Fibroblast of lung (primary cell): ENCODE measurements around the gene TBCK. TPM values are rescaled to one million over a fixed set of nuclear protein-coding genes. Genes with fewer than 3 reads are reported as not detected.

Source experiments
- DNase-seq, 2 donors: peaks; one replicate each; pipeline versions ENCODE4 v3.0.0 to v3.0.0-alpha.2; 2010; ENCODE audit warnings: low read depth in 2 of 2
- H2AFZ ChIP-seq: 2 replicates; pipeline ENCODE4 v1.5.1; 2012; ENCODE audit warnings: low read length, control low read depth, inconsistent platforms
- H3K27ac ChIP-seq: 2 replicates; pipeline ENCODE4 v1.5.1; 2011; ENCODE audit warnings: low read length, control low read depth; ENCODE audit not compliant: insufficient read depth
- H3K27me3 ChIP-seq: 2 replicates; pipeline ENCODE4 v1.5.1; 2011; ENCODE audit warnings: mild to moderate bottlenecking, low read length; ENCODE audit not compliant: control insufficient read depth, insufficient read depth
- H3K36me3 ChIP-seq: 2 replicates; pipeline ENCODE4 v1.5.1; 2011; ENCODE audit warnings: low read length; ENCODE audit not compliant: control insufficient read depth, insufficient read depth
- H3K4me1 ChIP-seq: 2 replicates; pipeline ENCODE4 v1.5.1; 2011; ENCODE audit warnings: low read length; ENCODE audit not compliant: control insufficient read depth, insufficient read depth; ENCODE audit errors: extremely low read depth
- H3K4me2 ChIP-seq: 2 replicates; pipeline ENCODE4 v1.5.1; 2011; ENCODE audit warnings: low read length, control low read depth; ENCODE audit not compliant: insufficient read depth; ENCODE audit errors: extremely low read depth
- H3K4me3 ChIP-seq, 4 experiments: fragments of 200-600 bp in 1 of 4; sonication (generic) in 1 of 4; replicated peaks in 1 of 4; 2 replicates each; pipeline ENCODE4 v1.5.1; 2011 to 2016; ENCODE audit warnings: low read length in 4 of 4, low read depth in 3 of 4, mild to moderate bottlenecking in 3 of 4, control low read depth in 2 of 4, inconsistent platforms in 1 of 4, mixed read lengths in 1 of 4; ENCODE audit not compliant: insufficient read depth in 1 of 4; ENCODE audit errors: control extremely low read depth in 1 of 4
- H3K79me2 ChIP-seq: 2 replicates; pipeline ENCODE4 v1.5.1; 2012; ENCODE audit warnings: mild to moderate bottlenecking, low read length, inconsistent platforms; ENCODE audit not compliant: control insufficient read depth, insufficient read depth
- H3K9ac ChIP-seq: 2 replicates; pipeline ENCODE4 v1.5.1; 2011; ENCODE audit warnings: mild to moderate bottlenecking, low read length, control low read depth; ENCODE audit not compliant: insufficient read depth
- H3K9me3 ChIP-seq: 2 replicates; pipeline ENCODE4 v1.5.1; 2012; ENCODE audit warnings: low read depth, low read length; ENCODE audit not compliant: control insufficient read depth, insufficient read depth
- H4K20me1 ChIP-seq: 2 replicates; pipeline ENCODE4 v1.5.1; 2011; ENCODE audit warnings: low read length; ENCODE audit not compliant: control insufficient read depth, insufficient read depth; ENCODE audit errors: extremely low read depth
- CTCF ChIP-seq, 2 donors: IDR thresholded peaks in 1 of 2; conservative IDR thresholded peaks in 1 of 2; 1 replicate in 1 of 2; 2 replicates in 1 of 2; pipeline ENCODE4 v1.5.1; 2011 to 2012; ENCODE audit warnings: low read length in 2 of 2, control low read depth in 1 of 2, inconsistent platforms in 1 of 2, low read depth in 1 of 2, mild to moderate bottlenecking in 1 of 2
- EZH2 ChIP-seq: IDR thresholded peaks from 2 replicates; pipeline ENCODE4 v1.5.1; 2012; ENCODE audit warnings: low read length, control low read depth, mild to moderate bottlenecking; ENCODE audit errors: missing control alignments
- polyA plus RNA-seq, 2 donors: library from polyadenylated mRNA; depleted of rRNA in 1 of 2; stranded (reverse) in 1 of 2; unstranded in 1 of 2; fragments of >200 nt; gene quantifications; 2 replicates each; pipeline ENCODE4 v1.2.1, GENCODE V29; 2011 to 2012; ENCODE audit warnings: missing spikeins in 1 of 2
- total RNA-seq: library from RNA; depleted of rRNA; stranded (reverse); fragments of >200 nt; gene quantifications from 2 replicates; pipeline ENCODE4 v1.2.1, GENCODE V29; 2014

TBCK gene
- total and polyA plus RNA-seq, 2 donors (not counting 1 experiment from before 2014, with no cell fraction given) = 29.0 to 69.9 TPM

GRCh38 chr4:106255195-106255594 lies 60.8 kb downstream of the TBCK start:
- no peak overlapping the region for H3K4me3 ChIP-seq
- no peak overlapping the region for H3K4me2 ChIP-seq
- no peak overlapping the region for H3K9ac ChIP-seq
- no peaks in the 10 kb centered on the region for H3K27me3 ChIP-seq
- no peaks in the 10 kb centered on the region for H3K9me3 ChIP-seq
- H3K36me3 ChIP-seq = no peaks in the 10 kb centered on the region
- no peak overlapping the region for H2AFZ ChIP-seq
- H3K4me1 ChIP-seq = no peaks in the 10 kb centered on the region
- H3K79me2 ChIP-seq = no peaks in the 10 kb centered on the region
- no peak for DNase-seq
- H4K20me1 ChIP-seq = no peaks in the 10 kb centered on the region
- TF ChIP-seq EZH2 = no peak
- TF ChIP-seq CTCF (conservative IDR thresholded peaks at IDR 0.05 in 1 of 2, IDR thresholded peaks at IDR 0.05 in 1 of 2; ENCODE audit: low read depth in 1 of 2, low read length in 2 of 2) = no peak
- no peak overlapping the region for H3K27ac ChIP-seq

DNA sequence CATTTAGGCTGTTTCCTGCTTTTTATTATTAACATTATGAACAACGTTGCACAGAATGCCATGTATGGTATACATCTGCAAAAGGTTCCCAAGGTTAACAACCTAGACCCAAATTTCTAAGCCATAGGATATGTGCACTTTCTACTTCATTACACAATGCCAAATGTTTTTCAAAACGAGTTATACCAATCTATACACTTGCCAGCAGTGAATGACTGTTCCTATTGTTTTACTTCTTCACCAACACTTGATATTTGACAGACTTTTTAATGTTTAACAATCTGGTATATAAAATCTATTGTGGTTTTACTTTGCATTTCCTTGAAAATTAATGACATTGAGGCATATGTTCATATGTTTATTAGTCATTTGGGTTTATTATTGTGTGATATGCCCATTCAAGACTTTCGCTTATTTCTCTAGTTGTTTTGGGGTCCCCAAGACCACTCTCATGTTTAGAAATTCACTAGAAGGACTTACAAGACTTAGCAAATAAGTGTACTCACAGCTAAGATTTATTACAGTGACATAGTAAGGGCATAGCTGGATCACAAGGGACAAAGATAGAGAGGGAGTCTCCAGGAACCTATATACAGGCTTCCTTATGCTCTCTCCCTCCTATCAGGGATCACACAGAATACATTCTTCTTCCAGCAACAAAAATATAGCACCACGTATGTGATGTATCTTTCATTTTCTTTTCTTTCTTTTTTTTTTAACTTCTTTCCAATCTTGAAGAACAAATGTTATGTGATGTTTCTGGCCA lies 62.5 kb downstream of the TBCK start:
- Histone ChIP-seq H3K4me1 (no peaks in the 10 kb centered on the region), H3K36me3 (no peaks in the 10 kb centered on the region), H3K79me2 (no peaks in the 10 kb centered on the region)

DNA sequence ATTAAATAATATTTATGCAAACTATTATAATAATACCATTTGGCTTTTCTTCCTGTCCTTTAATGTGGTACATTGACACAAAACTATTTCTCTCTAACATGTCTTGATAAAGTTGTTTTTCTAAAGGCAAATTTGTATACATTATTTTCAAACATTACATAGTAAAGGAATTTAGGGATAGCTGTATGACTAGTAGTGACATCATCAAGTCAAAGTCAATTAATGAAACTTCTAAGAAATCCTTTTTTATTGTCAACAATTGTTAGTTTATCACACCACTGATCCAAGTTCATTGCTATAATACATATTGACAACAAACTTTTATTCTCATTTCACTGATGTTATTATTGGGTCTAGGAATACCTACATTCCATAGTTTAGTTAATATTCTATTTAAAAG lies 68.4 kb downstream of the TBCK start:
- no peaks in the 10 kb centered on the region for H3K4me1 ChIP-seq
- H3K36me3 ChIP-seq = no peaks in the 10 kb centered on the region
- no peaks in the 10 kb centered on the region for H3K27me3 ChIP-seq
- no peaks in the 10 kb centered on the region for H3K79me2 ChIP-seq
- H2AFZ ChIP-seq = no peak overlapping the region
- H3K27ac ChIP-seq = no peak overlapping the region
- TF ChIP-seq CTCF (conservative IDR thresholded peaks at IDR 0.05 in 1 of 2, IDR thresholded peaks at IDR 0.05 in 1 of 2; ENCODE audit: low read depth in 1 of 2, low read length in 2 of 2) = no peak
- TF ChIP-seq EZH2 = no peak
- no peak for DNase-seq
- H3K9ac ChIP-seq = no peak overlapping the region
- no peak overlapping the region for H3K4me3 ChIP-seq
- no peaks in the 10 kb centered on the region for H3K9me3 ChIP-seq
- no peaks in the 10 kb centered on the region for H4K20me1 ChIP-seq
- no peak overlapping the region for H3K4me2 ChIP-seq

More for the DNA sequence above, 62.5 kb downstream of the TBCK start:
- H3K9ac ChIP-seq = no peak overlapping the region
- no peak overlapping the region for H2AFZ ChIP-seq
- no peak overlapping the region for H3K4me3 ChIP-seq
- no peak overlapping the region for H3K27ac ChIP-seq
- H4K20me1 ChIP-seq = no peaks in the 10 kb centered on the region
- no peak overlapping the region for H3K4me2 ChIP-seq
- no peaks in the 10 kb centered on the region for H3K9me3 ChIP-seq
- H3K27me3 ChIP-seq = no peaks in the 10 kb centered on the region
- no peak for TF ChIP-seq EZH2
- TF ChIP-seq CTCF (conservative IDR thresholded peaks at IDR 0.05 in 1 of 2, IDR thresholded peaks at IDR 0.05 in 1 of 2; ENCODE audit: low read depth in 1 of 2, low read length in 2 of 2) = no peak
- DNase-seq = no peak
